ENCODE results near the gene STAP2. TPM values are rescaled to one million over a fixed set of nuclear protein-coding genes. Genes with fewer than 3 reads are reported as not detected.

The STAP2 gene
- total RNA-seq: 25.5 TPM

DNA sequence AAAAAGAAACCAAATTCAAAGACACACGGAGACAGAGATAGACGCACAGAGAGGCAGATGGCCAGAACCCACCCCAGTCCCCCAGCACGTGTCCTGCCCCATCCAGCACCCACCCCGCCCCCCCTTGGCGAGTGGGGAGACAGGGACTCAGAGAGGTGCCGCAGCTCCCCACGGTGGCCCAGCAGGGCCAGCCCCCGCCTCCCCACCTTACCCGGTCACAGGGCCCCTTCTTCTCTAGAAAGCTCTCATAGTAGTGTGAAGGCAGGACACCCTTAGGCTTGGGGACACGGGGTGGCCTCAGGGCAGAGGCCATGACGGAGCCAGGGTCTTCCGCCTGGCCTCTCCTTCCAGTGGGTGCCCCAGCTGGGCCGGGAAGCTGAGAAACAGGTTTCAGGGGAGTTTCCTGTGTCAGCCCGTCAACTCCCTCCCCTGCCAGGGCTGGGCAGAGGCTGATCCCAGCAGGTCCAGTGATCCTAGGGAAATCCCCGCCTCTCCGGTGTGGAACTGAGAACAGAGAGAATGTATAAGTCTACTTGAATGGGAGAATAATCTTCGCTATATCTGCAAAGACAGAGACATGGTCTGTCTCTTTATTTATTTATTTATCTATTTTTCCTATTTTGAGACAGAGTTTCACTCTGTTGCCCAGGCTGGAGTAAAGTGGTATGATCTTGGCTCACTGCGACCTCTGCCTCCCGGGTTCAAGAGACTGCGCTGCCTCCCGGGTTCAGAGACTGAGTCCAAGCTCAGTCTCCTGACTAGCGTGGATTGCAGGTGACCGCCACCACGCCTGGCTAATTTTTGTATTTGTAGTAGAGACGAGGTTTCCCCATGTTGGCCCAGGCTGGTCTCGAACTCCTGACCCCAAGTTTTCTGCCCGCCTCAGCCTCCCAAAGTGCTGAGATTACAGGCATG, at the start of gene STAP2:
STAP2 (minus strand) TSS at position 387 of the 915 bp plus-strand sequence; CDS start at position 313, 74 bp downstream.
- DNase-seq: no peak

DNA sequence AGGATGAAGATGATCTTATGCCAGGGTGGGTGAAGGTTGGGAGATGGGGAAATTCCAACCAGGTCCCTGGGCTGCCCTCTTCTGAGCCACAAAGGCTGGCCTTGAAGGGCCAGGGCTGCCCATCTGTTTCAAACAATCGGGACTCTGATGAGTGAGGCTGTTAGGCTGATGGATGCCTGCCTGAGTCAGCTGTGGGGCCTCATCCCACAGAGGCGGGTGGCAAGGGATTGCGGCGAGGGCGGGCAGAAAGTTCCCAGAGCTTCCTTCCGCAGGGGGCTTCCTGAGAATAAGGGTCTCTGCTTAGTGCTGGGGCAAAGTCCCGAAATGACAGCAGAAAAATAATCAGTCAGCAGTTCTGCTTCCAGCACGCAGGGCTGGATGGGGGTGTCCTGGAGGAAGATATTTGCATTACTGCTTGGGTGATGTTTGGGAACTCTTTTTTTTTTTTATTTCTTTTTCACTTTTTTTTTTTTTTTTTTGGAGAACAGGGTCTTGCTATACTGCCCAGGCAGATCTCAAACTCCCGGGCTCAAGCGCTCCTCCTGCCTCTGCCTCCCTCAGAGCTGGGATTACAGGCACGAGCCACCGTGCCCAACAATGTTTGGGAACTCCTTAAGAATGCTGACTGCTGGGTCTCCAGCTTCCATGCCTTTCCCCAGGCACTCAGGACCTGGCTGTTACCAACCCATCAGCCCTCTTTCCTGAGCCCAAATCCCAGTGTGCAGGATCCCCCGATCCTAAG, 47.6 kb upstream of the STAP2 start:
- DNase-seq: no peak

GRCh38 chr19:4385291-4386040, 46.8 kb upstream of the STAP2 start:
- no peak for DNase-seq

GRCh38 chr19:4380254-4380727, 41.7 kb upstream of the STAP2 start:
- no peak for DNase-seq

DNA sequence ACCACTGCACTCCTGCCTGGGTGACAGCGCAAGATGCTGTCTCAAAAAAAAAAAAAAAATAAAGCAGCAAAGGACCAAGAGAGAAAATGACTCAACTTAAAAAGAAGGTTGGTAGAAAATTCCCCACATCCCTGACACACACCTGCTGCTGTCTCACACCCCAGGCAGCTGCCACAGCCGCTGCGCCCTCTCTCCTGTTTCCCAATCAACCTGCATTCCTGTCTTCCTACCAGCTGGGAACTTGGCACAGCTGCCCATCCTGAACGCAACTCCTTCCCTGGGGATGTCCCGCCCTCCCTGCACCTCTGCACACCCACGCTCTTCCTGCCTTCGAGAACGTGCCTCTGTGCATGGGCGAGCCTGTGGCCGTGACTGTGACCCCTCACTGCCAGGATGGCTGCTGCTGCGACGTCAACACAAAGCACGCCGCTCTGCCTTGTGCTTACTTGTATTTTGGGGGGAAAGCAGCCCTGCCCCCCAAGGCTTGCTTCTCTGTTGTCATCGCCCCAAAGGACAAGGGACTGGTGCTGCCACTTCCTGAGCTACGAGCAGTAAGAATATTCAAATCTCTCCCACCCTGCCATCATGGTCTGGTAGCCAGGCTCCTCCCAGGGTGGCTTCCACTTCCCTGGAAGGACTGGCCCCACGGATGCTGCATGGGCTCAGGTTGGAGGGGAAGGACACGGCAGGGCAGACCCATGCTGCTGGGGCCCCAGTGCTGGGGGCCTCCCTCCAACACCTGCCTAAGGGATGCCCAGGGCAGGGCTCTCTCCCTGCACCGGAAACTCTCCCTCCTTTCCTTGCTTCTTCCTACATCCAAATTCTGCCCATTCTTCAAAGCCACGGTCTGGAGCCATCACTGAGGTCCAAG, 41.0 kb upstream of the STAP2 start:
- peak; percentile 27 for DNase-seq

GRCh38 chr19:4378886-4379285, 40.3 kb upstream of the STAP2 start:
- DNase-seq: no peak

- no peak for DNase-seq
Observed at GRCh38 chr19:4376991-4377781, 38.6 kb upstream of the STAP2 start.

DNA sequence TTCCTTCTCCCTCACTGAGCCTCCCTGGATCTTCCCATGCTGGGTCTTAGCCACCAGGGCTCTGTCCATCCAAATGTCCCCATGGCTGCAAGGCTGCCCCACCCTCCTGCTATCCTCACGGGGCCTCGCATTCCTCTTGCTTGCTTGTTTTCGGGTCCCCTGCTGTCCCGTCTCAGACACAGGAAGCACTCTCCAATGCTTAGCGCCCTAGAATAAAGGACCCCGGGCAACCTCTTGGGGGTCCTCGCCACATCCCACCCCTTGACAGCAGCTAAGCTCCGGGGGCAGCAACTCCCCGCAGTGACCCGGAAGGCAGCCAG, 38.0 kb upstream of the STAP2 start:
- DNase-seq: no peak

DNA sequence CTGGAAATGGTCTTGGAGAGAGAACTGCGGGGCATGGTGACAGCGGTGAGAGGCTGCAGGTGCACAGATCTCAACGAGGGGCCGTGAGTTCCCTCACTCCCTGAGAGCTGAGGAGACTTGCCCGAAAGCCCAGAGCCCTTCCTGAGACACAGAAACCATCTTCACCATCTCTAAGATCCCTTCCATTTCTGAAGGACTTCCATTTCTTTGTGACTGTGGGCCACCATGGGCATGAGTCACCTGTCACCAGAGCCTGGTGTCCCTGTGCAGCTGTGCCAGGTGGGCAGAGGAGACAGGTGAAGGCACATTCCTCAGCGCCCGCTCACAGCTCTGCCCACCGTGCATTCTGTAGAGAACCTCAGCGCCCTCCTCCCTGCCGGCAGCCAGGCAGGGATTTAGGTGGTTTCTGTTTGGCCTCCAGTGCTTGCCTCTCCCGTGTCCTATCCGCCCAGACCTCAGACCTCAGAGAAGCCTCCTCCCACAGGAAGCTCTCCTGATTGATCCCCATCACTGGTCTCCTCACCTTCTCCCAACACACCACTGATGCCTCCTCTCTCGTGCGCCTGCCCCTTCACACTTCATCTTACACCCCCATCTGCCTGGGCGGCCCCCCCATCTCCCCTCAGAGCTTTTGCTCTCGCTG, 37.5 kb upstream of the STAP2 start:
- no peak for DNase-seq

DNA sequence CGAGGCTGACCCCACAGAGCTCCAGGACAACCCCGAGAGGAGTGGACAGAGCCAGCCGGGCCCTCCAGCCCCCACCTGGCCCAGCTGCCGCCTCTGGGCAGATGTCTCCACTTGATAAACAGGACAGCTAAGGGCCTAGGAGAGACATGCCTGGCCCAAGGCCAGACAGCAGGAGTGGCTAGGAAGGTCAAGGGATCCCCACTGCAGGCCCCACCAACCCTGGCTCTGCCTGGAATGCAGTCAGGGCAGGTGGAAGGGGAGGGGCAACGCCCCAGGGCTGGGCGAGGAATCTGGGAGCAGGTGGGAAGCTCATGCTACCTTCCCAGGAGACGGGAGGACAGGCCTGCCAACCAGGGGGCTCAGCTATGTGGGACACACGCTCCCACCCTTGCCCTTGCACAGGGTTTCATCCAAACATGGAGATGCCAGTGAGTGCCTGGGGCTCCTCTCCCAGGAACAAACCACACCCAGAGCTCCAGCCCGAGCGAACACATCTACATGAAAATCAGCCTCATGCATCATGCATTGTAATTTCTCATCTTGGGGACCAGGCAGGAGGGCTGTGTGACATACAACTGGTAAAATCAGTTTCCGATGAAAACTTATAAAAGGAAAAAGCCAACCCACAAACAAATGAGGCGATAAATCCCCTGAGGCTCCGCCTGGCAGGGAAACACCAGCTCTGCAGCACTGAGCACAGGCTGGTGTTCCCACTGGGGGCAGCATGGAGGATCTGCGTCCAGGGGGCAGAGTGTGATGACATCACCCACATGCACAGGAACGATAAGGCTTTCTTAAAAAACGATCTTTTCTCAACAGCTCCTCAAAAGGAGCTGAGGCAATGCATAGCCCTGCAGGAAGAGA, 36.8 kb upstream of the STAP2 start:
- peak; percentile 55 for DNase-seq

DNA sequence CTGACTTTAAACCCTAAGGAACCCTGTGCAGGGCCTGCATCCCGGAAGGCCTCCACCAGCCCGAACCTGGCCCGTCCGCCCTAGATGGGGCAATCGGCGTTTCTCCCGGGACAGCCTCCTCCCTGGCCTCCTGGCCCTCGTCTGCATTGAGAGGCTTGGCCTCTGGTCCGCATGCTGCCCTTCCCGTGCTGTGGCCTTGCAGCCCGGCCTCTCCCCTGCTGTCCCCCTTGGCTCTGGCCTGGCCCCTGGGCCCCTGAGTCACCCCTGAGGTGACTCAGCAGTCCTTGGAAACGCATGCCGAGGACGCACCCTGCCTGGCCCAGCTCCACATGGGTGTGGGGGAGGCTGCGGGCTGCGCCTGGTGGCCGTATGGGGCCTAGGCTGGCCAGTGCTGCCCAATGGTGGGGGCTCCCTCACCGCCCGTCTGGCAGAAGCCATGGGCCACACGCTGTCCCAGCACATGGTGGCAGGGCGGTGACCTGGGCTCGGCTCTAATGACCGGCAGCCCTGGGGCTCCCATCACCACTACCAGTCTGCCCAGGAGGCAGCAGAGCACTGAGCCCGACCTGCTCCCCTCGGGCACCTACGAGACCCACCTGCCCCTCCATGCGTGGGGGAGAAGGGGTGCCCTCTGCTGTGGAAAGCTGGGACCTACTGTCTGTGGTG, 36.0 kb upstream of the STAP2 start:
- no peak for DNase-seq

DNA sequence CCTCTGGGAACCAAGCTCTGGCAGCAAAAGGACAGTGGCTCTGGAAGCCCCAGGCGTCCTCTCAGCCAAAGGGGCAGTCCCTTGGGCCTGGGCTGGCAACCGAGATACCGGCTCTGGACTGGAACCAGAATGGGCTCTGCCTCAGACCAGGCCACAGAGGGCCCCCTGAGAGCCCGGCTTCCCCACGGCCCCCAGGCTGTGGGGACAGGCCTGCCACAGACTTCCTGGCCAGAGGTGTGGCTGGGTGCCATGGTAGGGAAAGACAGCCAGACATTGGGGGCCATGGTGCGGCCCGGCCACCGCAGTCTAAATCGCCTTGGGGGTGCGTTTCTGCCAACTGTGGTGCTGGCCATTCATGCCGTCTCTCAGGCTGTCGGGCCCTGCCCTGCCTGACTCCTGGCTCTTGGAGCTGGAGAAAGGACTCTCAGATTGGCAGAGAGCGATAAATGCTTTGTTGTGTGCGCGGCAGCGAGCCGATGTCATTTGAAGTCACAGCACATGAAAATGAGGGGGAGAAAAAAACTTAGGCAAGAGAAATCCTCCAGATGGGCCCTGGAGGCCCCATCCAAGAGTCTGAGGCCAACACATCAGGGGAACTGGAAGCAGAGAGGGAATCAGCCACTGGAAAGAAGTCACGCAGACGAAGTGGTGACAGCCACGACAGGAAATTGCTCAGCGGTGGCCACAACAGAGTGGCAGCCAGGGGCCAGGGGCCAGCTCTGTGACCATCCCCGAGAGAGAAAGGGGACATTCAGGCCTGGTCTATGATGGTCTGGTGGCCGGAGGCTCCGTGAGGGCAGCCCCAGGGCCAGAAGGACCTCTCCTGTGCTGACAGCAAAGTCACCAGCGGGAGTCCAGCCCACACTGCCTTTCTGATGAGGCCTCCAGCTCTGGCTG, 35.2 kb upstream of the STAP2 start:
- DNase-seq: peak; percentile 65

GRCh38 chr19:4373013-4373367, 34.4 kb upstream of the STAP2 start:
- DNase-seq: no peak

- no peak for DNase-seq
Observed at GRCh38 chr19:4372165-4373012, 33.8 kb upstream of the STAP2 start.

DNA sequence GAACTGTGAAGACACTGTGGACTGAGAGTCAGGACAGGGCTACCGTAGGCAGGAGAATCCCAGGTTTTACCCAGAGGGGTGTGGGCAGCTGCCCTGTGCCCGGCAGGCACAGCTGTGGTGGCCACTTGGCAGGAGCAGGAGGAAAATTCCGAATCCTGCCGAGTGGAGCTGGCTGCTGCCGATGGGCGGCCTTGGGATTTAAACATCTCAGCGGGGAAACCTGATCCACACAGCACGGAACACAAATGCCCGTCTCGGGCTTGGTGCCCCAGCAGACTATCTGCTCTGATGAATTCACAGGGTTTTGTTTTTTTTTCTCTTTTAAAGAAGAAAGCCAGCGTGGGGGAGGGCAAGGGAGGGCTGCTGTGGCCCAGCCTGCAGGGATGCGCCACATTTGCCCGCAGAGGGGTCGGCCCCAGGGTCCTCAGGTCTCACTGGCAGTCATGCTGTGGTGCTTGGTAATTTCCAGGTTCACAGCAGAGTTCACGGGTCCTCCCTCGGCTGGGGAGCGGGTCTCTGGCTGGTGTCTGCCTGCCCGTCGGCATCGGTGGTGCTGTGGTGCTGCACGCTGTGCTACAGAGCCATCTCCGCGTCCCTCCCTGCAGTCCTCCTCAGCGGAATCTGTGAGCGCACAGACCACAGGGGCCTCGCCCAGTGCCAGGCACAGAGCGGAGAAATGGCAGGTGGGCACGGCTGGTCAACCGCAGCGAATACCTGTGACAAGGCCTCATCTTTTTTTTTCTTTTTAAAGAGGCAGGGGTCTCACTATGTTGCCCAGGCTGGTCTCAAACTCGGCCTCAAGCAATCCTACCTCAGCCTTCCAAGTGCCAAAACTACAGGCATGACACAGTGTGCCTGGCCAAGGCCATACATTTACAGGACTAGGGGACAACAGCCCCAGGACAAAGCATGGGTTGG, 32.9 kb upstream of the STAP2 start:
- no peak for DNase-seq
